ENCODE data around the gene CEP78.

Gene CEP78

DNA sequence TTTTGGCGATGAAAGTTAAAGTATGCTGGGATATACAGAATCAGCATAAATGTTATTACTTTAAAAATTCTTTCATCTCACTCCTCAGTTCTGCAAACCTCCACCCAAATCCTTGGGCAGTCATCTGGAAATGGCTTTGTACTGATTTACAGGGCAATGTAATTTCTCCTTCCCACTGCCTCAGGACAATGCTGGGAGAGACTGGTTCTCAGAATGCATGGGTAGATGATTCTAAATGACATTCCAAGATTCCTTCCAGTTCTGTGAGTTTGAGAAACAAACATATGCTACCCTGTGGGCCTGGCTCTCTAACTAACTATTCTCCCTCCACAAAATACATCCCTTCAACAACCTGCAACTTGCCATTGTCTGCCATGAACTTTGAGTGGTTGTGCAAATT lies 53.6 kb downstream of the CEP78 start:
- Histone ChIP-seq H3K4me3 (ENCODE audit: low read length, poor library complexity, severe bottlenecking) (no peak overlapping the region), H3K4me1 (ENCODE audit: insufficient read depth, low read length, poor library complexity, severe bottlenecking) (no peaks in the 10 kb centered on the region), H3K9me2 (replicated peaks; ENCODE audit: low read depth, low read length) (no peaks in the 10 kb centered on the region), H4K20me1 (ENCODE audit: insufficient read depth, low read length, poor library complexity, severe bottlenecking) (no peaks in the 10 kb centered on the region), H3K9me3 (ENCODE audit: insufficient read depth, low read depth, low read length) (no peaks in the 10 kb centered on the region), H3K79me2 (ENCODE audit: insufficient read depth, low read length) (no peaks in the 10 kb centered on the region), H3F3A (ENCODE audit: low read depth) (no peaks in the 10 kb centered on the region), H3K9ac (ENCODE audit: low read depth, low read length, poor library complexity, severe bottlenecking) (no peak overlapping the region), H2AFZ (ENCODE audit: low read length) (no peak overlapping the region), H3K27me3 (ENCODE audit: insufficient read depth, low read length, poor library complexity, severe bottlenecking) (no peaks in the 10 kb centered on the region), H3K36me3 (ENCODE audit: insufficient read depth, low read length) (no peaks in the 10 kb centered on the region), H3K4me2 (ENCODE audit: low read depth, low read length, poor library complexity, severe bottlenecking) (no peak overlapping the region)
- TF ChIP-seq, protein P1, sequence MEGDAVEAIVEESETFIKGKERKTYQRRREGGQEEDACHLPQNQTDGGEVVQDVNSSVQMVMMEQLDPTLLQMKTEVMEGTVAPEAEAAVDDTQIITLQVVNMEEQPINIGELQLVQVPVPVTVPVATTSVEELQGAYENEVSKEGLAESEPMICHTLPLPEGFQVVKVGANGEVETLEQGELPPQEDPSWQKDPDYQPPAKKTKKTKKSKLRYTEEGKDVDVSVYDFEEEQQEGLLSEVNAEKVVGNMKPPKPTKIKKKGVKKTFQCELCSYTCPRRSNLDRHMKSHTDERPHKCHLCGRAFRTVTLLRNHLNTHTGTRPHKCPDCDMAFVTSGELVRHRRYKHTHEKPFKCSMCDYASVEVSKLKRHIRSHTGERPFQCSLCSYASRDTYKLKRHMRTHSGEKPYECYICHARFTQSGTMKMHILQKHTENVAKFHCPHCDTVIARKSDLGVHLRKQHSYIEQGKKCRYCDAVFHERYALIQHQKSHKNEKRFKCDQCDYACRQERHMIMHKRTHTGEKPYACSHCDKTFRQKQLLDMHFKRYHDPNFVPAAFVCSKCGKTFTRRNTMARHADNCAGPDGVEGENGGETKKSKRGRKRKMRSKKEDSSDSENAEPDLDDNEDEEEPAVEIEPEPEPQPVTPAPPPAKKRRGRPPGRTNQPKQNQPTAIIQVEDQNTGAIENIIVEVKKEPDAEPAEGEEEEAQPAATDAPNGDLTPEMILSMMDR (conservative IDR thresholded peaks at IDR 0.05; ENCODE audit: low read length): no peak
- no peak for TF ChIP-seq EZH2phosphoT487 (IDR thresholded peaks at IDR 0.05; ENCODE audit: borderline replicate concordance)

DNA sequence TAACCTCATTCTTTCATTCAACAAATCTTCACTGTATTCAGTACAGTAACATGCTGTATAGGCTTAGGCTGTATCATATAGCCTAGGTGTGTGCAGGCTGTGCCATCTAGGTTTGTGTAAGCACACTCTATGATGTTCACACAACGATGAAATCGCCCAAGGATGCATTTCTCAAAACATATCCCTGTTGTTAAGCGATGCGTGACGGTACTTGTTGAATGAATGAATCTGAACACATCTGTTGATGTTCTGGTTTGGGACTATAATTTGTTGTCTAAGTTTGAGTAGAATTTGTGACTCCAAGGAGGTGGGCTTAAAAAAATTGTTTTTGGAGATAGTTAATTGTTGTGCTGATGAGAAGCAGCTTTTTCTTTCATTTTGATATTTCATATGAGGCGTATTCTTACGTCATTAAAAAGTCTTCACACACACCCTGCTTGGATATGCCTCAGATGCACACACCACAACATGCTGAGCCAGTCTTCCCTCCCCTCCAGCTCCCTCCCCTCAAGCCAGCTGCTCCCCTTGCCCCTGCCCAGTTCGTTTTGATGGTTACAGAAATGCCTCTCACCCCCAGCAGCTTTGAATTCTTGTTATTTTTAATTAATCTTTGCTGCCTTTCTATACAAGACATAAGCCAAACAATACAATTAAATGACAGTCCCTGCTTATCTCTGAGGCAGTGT lies 55.5 kb downstream of the CEP78 start:
- no peak overlapping the region for H3K4me2 ChIP-seq (ENCODE audit: low read depth, low read length, poor library complexity, severe bottlenecking)
- no peaks in the 10 kb centered on the region for H3K9me3 ChIP-seq (ENCODE audit: insufficient read depth, low read depth, low read length)
- H3K79me2 ChIP-seq (ENCODE audit: insufficient read depth, low read length): no peaks in the 10 kb centered on the region
- no peak overlapping the region for H3K9ac ChIP-seq (ENCODE audit: low read depth, low read length, poor library complexity, severe bottlenecking)
- no peaks in the 10 kb centered on the region for H4K20me1 ChIP-seq (ENCODE audit: insufficient read depth, low read length, poor library complexity, severe bottlenecking)
- no peaks in the 10 kb centered on the region for H3K4me1 ChIP-seq (ENCODE audit: insufficient read depth, low read length, poor library complexity, severe bottlenecking)
- no peaks in the 10 kb centered on the region for H3K27me3 ChIP-seq (ENCODE audit: insufficient read depth, low read length, poor library complexity, severe bottlenecking)
- no peaks in the 10 kb centered on the region for H3K9me2 ChIP-seq (replicated peaks; ENCODE audit: low read depth, low read length)
- no peak overlapping the region for H3K4me3 ChIP-seq (ENCODE audit: low read length, poor library complexity, severe bottlenecking)
- TF ChIP-seq, protein P1 (conservative IDR thresholded peaks at IDR 0.05; ENCODE audit: low read length): no peak
- TF ChIP-seq EZH2phosphoT487 (IDR thresholded peaks at IDR 0.05; ENCODE audit: borderline replicate concordance): no peak
- H2AFZ ChIP-seq (ENCODE audit: low read length): no peak overlapping the region
- H3F3A ChIP-seq (ENCODE audit: low read depth): no peaks in the 10 kb centered on the region
- H3K36me3 ChIP-seq (ENCODE audit: insufficient read depth, low read length): no peaks in the 10 kb centered on the region

DNA sequence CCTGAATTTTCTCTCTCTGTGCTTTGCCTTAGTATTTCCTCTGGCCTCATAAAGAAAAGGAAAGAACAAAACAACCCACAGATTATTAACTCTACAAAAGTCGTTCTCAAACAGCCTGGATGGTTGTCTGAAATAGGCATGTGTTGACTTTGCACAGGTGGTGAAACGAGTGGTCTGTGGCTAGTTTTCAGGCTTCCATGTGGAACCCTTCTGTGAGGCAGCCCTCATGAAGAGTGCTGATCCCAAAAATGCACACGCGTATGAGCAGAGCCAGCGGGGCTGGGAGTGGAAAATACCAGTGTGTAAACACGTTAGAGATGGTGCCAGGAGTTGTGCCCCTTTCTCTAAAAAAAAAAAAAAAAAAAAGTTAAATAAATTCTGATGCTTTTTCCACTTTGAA lies 56.2 kb downstream of the CEP78 start:
- Histone ChIP-seq H3K27me3 (ENCODE audit: insufficient read depth, low read length, poor library complexity, severe bottlenecking) (no peaks in the 10 kb centered on the region), H3K4me3 (ENCODE audit: low read length, poor library complexity, severe bottlenecking) (no peak overlapping the region), H3K4me2 (ENCODE audit: low read depth, low read length, poor library complexity, severe bottlenecking) (no peak overlapping the region), H3K9ac (ENCODE audit: low read depth, low read length, poor library complexity, severe bottlenecking) (no peak overlapping the region), H3K79me2 (ENCODE audit: insufficient read depth, low read length) (no peaks in the 10 kb centered on the region), H2AFZ (ENCODE audit: low read length) (no peak overlapping the region), H3F3A (ENCODE audit: low read depth) (no peaks in the 10 kb centered on the region), H3K9me2 (replicated peaks; ENCODE audit: low read depth, low read length) (no peaks in the 10 kb centered on the region), H3K9me3 (ENCODE audit: insufficient read depth, low read depth, low read length) (no peaks in the 10 kb centered on the region), H3K36me3 (ENCODE audit: insufficient read depth, low read length) (no peaks in the 10 kb centered on the region), H3K4me1 (ENCODE audit: insufficient read depth, low read length, poor library complexity, severe bottlenecking) (no peaks in the 10 kb centered on the region), H4K20me1 (ENCODE audit: insufficient read depth, low read length, poor library complexity, severe bottlenecking) (no peaks in the 10 kb centered on the region)
- TF ChIP-seq, protein P1 (conservative IDR thresholded peaks at IDR 0.05; ENCODE audit: low read length): no peak
- TF ChIP-seq EZH2phosphoT487 (IDR thresholded peaks at IDR 0.05; ENCODE audit: borderline replicate concordance): no peak

All from Loucy (cell line).